Endometrial microvascular endothelial cells (primary cell): ENCODE results near the gene KDM4C. TPM values are rescaled to one million over a fixed set of nuclear protein-coding genes. Genes with fewer than 3 reads are reported as not detected.
"Not testable (repeated sequence)": the region's sequence is repeated elsewhere in the genome, so short reads cannot be mapped to it uniquely, and the experiment has no call there.

Experiments
- in situ Hi-C: cut with HindIII; loops from 2 replicates; pipeline ENCODE4 v1.10.0; 2017; ENCODE audit warnings: low sequenced_read_pairs, low pct_unique_long_range_greater_than_20kb; ENCODE audit errors: inconsistent ontology term
- total RNA-seq: library from RNA; depleted of rRNA; stranded (reverse); fragments of >200 nt; gene quantifications from one replicate; pipeline ENCODE4 v1.2.3, GENCODE V29; 2015; ENCODE audit errors: inconsistent ontology term

KDM4C gene
- total RNA-seq, 1 donor from 2014 or later = 31.8 TPM

DNA sequence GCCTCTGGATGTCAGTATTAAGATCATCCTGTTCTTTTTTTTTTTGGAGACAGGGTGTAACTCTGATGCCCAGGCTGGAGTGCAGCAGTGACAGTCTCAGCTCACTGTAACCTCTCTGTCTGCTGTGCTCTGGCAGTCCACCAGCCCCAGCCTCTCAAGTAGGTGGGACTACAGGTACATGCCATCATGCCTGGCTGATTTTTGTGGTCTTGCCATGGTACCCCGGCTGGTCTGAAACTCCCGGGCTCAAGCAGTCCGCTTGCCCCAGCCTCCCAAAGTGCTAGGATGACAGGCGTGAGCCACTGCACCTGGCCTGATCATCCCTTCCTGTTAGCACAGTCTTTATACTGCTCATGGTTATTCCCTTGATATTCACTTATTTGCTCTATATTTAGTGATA is 3.5 kb downstream of the KDM4C start:
- in situ Hi-C loops = no loop called here

DNA sequence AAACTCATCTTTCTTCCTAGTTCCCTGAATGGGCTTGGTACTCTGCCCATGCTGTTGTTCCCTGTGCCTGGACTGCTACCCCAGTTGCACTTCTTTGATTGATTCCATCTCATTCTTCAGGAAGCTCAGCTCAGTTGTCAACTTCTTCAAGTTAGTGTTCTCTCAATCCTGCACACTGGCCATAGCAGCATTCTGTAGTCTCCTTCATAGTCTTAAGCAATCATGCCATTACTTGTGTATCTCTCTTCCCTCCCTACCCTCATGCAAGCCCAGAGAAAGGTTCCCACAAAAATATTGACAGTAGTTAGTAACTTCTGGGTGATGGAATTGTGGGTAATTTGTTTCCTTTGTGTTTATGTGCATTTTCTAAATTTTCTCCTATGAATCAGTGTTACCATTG is 5.5 kb downstream of the KDM4C start:
- in situ Hi-C loops = no loop called here

DNA sequence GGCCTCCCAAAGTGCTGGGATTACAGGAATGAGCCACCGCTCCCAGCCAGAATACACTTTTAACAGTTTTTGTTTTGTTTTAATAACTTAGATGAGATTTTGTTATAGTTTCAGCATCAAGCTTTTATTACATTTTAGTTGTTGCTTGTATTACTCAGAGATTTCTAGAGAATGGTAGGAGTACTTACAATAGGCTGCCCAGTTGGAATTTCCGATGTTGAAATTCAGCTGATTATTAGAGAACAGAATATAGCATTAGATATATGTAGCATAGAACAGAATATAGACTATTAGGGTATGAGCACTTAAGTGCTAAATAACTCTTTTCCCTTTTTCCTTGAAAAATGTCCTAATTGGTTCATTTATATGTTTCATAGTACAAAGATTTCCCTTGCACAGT is 6.2 kb downstream of the KDM4C start:
- in situ Hi-C loops = no loop called here

DNA sequence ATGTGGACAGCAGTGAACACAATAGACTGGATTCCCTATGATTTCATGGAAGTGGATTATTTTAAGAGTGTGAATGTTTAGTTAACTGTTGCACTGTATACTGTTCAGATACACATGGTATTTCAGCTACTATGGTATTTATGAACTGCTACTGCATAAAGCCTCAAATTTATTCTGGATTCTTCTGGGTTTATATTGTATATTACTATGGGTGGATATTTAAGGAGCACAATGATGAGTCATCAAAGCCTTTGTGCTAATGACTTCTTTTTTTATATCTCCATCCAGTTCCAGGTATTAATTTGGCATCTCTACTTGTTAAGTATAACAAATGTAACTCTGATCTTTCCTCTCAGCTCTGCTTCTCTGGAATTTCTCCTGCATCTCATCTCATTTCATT is 6.8 kb downstream of the KDM4C start:
- in situ Hi-C loops = no loop called here

DNA sequence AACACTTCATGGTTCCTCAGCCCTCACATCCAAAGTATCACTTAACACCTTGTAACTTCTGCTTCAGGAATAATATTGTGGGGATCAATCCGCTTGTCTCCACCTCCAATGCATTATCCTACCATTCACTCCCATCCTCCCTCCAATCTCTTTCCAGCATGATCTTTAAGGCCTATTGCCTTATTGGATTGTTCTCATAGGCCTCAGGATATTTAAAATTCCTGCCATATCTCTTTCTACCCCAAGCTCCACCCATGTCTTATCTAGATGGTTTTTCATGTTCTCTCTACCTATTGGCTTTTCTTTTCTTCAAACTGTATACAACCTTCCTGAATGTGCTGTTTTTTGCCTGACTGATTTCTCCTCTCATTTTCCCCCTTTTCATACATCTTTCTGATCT is 7.2 kb downstream of the KDM4C start:
- in situ Hi-C loops = no loop called here

DNA sequence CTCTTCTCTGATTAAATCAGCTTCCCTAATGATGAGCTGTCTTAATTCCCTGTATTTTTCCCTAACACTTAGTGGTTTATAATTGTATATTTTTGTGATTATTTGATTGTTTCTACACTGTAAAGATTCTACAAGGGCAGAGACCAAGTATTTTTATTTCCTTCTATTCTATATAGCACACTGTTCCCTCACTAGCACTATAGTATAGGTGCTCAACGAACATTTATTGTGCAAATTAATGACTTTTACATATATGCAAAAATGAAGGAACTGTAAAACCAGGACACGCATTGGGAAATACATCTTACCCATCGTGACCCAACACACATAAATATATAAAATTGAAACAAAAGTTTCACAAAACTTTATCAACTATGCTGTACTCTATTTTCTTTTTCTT is 7.6 kb downstream of the KDM4C start:
- in situ Hi-C loops = no loop called here

DNA sequence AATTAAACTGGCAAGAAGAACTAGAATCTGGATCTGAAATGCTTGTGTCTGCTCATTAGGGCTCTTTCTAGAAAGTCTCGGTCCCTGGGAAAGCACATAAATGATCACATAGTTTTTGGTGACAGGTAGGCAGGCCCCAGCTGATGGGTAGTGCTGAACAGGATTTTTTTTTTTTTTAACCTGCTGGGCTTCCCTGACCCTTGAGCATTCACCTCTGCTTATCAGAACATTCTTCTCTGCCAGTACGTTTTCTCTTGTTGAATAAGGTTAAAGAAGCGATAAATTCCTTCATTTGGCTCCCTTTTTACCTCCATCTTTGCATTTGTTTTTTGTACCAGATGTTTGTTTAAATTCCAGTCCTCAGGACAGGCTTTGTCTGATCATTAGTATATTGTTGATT is 8.8 kb downstream of the KDM4C start:
- in situ Hi-C loops = no loop called here

DNA sequence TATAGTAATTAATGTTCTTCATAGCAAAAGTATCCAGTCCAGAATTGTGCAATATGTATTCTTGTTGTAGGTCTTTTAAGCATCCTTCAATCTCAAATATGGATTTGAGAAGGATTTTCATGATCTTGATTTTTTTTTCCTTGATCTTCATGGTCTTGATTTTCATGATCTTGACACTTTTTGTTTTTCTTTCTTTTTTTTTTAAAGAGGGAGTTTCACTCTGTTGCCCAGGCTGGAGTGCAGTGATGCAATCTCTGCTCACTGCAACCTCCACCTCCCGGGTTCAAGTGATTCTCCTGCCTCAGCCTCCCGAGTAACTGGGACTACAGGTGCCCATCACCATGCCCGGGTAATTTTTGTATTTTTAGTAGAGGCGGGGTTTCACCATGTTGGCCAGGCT is 10.8 kb downstream of the KDM4C start:
- in situ Hi-C loops = not testable (repeated sequence)

DNA sequence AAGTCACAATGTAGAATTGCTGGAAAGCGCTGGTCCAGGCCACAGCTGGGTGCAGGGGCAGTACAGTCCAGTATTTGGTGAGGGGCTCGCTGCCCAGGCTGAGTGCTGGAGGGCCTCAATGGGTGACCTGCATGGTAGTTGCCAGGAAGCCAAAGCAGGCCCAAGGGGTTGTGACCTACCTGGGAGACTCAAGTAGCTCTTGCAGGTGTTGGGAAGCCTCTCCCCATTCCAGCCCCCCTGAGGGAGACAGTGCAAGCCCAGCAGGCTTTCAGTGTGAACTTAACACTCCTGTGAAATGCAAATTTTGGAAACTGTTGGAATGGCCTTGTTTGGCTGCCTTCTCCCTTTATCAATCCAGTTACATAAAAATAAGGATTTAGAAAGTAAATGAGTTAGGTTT is 13.9 kb downstream of the KDM4C start:
- in situ Hi-C loops = no loop called here

DNA sequence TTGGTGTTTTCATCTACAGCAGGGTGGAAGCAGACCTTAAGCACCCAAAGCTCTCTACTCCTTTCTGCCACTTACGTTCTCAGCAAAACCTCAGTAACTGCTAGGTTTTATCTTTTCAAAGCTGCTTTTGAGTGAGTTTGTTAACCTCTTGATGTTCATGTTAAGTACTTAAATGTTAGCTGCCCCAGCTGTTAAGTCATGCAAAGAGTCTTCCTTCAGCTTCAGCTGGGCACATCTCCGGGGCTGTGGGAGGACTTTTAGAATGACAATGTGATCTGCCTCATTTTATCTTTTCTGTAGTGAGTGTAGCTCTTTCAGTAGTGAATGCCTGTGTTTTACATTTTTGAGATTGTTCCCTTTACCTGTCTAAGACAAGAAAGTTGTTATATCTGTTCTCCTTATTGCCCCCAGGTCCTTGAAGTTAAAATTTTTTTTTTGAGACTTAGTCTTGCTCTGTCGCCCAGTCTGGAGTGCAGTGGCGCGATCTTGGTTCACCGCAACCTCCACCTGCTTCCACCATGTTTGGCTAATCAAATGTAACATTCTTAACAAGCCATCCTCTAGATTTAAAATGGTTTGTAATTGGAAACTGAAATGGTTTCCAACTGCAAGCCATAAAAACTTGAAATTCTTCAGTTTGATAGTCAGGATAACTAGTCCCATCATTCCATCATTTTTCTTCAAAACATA is 19.6 kb downstream of the KDM4C start:
- in situ Hi-C loops = no loop called here

DNA sequence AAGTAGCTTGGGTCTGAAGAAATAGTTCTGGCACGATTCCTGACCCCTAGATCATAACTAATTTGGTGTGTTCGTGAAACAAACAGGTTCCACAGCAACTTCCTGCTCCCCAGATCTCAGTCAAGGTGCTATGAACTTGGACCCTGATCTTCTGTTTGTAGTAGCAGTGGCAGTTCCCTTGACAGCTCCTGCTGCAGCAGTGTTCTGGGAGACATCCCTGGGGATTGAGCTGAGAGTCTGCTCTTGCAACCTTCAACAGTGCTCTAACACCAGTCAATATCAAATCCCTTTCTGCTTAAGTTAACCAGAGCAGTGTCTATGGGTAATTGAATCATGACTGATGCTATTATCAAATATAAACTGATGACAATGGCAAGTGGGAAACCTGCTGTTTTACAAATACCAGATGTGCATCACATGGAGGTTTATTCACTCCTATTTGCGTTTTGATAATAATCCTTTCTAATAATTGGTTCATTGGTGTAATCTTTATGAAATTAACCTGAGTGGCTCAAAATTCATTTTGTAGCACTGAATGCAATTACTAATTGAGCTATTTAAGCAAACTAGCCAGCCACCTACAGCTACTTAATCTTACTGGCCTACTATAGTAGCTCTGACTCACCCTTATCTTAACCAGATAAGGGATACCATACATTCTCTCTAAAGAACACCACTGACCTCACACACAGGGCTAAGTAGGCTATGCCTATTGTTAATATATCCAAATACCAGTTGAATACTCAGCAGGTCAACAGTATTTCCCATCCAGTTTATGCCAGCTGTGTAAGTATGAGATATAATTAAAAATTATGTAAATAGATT is 21.9 kb downstream of the KDM4C start:
- in situ Hi-C loops = no loop called here

DNA sequence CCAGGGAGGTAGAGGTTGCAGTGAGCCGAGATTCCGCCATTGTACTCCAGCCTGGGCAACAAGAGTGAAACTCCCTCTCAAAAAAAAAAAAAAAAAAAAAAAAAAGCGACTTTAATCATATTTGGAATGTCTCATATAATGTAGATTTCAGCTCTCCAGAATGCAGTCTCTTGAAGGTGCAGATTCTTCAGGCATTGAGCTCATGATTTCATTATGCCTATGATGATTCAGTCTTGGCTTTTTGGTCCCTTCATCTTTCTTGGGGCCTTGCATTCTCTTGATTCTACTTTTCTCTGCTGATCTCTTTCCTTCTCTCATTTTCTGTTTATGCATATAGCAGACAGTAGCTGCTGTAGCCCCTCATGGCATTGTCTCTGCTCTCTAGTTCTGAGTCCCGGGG is 22.9 kb downstream of the KDM4C start:
- in situ Hi-C loops = no loop called here

DNA sequence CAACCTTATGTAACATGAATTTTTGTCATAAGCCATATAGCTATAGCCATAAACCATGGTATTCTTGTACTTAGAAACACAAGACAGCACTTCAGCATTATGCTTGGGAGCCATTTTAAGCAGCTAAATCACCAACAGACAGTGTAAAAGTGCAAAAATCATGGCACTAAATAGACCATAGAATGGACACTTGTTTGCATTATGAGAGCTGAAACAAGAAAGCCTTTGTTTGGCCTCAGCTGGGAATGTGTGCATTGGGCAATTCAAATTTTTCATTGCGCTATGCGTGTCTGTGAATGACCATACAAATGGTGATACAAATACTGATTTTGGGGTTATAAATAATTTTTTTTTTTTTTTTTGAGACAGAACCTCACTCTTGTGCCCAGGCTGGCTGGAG is 23.7 kb downstream of the KDM4C start:
- in situ Hi-C loops = no loop called here

DNA sequence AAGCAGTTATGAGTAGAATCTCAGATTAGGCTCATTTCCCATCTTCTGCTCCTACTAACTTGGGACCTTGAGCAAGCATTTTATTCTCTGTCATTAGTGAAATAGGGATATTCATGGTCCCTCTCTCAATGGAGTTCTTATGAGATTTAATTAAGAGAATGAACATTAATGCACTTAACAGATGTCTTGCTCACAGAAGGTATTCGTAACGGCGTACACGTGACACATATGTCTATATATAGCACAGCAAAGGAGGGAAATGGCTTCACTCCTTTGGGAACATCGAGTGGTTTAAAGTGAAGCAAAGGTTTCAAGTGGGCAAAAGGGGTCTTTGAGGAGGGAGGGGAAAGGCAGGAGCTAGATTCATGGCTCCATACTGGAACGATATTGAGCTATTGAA is 24.6 kb downstream of the KDM4C start:
- in situ Hi-C loops = no loop called here

DNA sequence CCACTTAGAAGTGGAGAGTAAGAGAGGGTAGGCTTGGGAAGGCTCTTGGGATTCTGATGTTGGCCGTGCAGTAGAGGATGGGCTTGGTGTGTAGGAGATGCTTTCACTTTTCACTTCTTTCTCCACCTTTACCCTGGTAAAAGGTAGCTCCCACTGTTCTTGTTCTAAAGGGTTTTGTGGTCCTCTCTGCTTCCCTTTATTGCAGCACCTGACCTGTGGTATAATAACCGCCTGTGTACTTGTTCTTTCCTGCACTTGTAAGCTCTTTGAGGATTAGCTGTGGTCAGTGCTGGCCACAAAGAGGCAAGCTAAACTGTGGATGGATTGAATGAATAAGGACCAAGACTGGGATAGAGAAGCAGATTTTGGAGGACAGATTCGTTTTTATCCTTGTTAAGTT is 25.2 kb downstream of the KDM4C start:
- in situ Hi-C loops = no loop called here

DNA sequence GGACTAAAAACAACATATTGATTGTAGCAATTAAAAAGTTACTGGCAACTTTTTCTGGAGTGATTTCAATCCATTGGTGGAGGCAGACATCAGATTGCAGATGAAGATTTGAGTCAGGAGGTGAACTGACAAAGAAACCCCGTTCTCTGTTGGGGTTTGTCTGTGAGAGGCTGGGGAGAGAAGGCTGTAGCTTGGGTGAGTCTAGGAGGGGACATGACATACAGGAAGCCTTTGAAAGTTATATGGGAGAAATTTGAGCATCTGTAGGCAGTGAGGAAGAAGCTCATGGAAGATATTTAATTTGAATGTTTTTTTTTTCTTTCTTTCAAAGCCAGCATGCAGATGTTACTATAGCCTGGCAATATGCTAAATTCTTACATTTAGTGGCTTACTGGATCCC is 26.0 kb downstream of the KDM4C start:
- in situ Hi-C loops = no loop called here

DNA sequence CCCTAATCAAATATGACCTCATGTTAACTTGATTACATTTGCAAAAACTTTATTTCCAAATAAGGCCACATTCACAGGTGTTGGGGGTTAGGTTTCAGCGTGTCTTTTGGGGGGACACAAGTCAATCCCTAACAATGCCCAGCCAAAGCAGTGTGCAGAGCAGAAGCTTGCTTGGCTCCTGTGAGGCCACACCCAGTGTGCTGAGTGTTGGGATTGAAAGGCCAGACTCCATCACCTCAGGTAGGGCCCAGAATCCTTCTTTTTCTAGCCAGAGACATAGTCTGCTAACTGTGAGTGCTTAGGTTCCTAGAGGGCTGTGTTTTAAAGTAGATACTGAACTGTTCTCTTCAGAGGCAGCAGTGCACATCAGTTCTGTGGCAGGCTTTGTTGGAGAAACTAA is 27.9 kb downstream of the KDM4C start:
- in situ Hi-C loops = no loop called here

DNA sequence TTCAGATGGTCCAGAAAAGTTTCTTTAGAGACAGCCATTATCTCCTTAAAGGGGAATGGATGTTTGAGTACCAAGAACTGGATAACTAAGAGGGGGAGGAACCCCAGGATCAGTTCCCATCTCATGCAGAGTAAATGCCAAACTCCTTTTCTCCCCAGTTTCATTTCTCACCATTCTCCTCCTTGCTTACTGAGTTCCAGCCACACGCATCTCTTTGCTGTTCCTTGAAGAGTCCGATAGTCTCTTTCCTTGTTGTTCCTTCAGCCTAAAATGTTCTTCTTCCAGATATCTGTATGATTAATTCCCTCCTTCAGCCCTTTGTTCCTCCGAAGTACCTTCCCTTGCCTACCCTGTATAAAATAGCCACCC is 30.0 kb downstream of the KDM4C start:
- in situ Hi-C loops = no loop called here

DNA sequence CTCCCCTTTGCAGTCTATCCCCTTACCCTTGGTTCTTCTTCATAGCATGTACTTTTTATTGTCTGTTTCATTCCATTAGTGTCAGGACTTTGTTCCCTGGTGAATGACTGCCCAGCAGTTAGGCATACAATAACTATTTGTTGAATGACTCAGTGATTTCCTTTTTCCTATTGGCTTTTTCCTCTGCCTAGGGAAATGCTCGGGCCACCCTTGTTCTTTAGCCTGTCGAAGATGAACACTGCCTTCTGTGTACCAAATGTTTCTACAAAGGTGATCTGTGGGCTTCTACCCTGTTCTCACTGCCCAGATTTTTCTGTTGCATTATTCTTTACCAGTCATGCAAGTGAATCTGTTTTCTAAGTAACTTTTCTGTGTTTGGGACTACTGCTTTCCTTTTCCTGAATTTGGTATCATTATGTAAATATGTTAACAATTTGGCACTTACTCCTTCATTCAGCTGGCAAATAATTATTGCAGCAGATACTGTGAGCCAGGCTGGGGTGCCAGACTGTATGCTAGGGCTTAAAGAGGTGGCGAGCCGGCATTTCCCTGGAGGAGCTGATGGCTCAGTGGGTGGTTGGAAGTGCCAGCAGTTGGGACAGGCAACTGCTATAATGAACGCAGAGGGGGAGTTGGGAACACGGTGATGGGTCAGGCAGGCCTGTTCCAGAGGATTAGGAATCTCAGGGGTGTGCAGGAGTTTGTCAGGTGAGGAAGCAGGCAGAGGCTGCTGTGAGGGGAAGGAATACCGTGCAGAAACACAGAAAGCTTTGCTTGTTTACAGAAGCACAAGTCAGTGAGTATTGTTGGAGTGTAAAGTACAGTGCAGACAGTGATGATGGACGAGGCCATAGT is 30.6 kb downstream of the KDM4C start:
- in situ Hi-C loops = no loop called here

DNA sequence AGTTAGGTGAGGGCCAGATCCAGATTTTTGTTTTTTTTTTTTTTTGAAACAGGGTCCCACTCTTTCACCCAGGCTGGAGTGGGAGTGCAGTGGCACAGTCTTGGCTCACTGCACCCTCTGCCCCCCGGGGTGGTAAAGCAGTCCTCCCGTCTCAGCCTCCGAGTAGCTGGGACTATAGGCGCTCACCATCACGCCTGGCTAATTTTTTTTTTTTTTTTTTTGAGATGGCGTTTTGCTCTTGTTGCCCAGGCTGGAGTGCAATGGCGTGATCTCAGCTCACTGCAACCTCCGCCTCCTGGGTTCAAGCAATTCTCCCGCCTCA is 31.2 kb downstream of the KDM4C start:
- in situ Hi-C loops = not testable (repeated sequence)
